NCI-H526 (cell line): ENCODE measurements around the gene KRTAP10-6.
"Not testable (repeated sequence)": the region's sequence is repeated elsewhere in the genome, so short reads cannot be mapped to it uniquely, and the experiment has no call there.

Experiments
- DNase-seq, 2 experiments: peaks; one replicate each; lab custom pipeline; 2025; lab: John Stamatoyannopoulos, UW

Gene KRTAP10-6

GRCh38 chr21:44578371-44579055 is 13.8 kb downstream of the KRTAP10-6 start:
- DNase-seq = no peak

GRCh38 chr21:44576025-44576420 is 16.3 kb downstream of the KRTAP10-6 start:
- DNase-seq = no peak

GRCh38 chr21:44575307-44576024 is 16.8 kb downstream of the KRTAP10-6 start:
- DNase-seq = no peak

- peak in 1 of 2 experiments; percentile 21 for DNase-seq
Observed at GRCh38 chr21:44574457-44575306, 17.6 kb downstream of the KRTAP10-6 start.

- DNase-seq = not testable (repeated sequence)
Observed at GRCh38 chr21:44573630-44574456, 18.5 kb downstream of the KRTAP10-6 start, which contains the start of gene KRTAP10-4. Gene KRTAP10-4 (plus strand): TSS chr21:44573729. CDS start chr21:44573759, 30 bp downstream.

- DNase-seq = no peak
Observed at GRCh38 chr21:44572959-44573583, 19.2 kb downstream of the KRTAP10-6 start.

- no peak for DNase-seq
Observed at GRCh38 chr21:44571844-44572782, 20.2 kb downstream of the KRTAP10-6 start.

- no peak for DNase-seq
Observed at GRCh38 chr21:44571296-44571695, 21.0 kb downstream of the KRTAP10-6 start.

- no peak for DNase-seq
Observed at GRCh38 chr21:44569861-44570517, 22.3 kb downstream of the KRTAP10-6 start.

GRCh38 chr21:44568667-44569556 is 23.4 kb downstream of the KRTAP10-6 start:
- DNase-seq = no peak

- no peak for DNase-seq
Observed at GRCh38 chr21:44568261-44568660, 24.0 kb downstream of the KRTAP10-6 start.

GRCh38 chr21:44567481-44568171 is 24.7 kb downstream of the KRTAP10-6 start:
- DNase-seq = no peak

GRCh38 chr21:44566403-44566802 is 25.9 kb downstream of the KRTAP10-6 start:
- no peak for DNase-seq

GRCh38 chr21:44564886-44565598 is 27.3 kb downstream of the KRTAP10-6 start:
- no peak for DNase-seq

GRCh38 chr21:44564099-44564498 is 28.2 kb downstream of the KRTAP10-6 start:
- DNase-seq = no peak

GRCh38 chr21:44558695-44559094 is 33.6 kb downstream of the KRTAP10-6 start, which contains the start of gene KRTAP10-3:
Gene KRTAP10-3 (minus strand): TSS chr21:44558795. CDS start chr21:44558715, 80 bp downstream.
- DNase-seq = no peak

- DNase-seq = not testable (repeated sequence)
Observed at GRCh38 chr21:44558329-44558675, 34.0 kb downstream of the KRTAP10-6 start.
